Measurements from ENCODE around the gene RASGEF1B.

RASGEF1B gene

GRCh38 chr4:81392164-81392563 is 79.5 kb downstream of the RASGEF1B start:
- DNase-seq: no peak

DNA sequence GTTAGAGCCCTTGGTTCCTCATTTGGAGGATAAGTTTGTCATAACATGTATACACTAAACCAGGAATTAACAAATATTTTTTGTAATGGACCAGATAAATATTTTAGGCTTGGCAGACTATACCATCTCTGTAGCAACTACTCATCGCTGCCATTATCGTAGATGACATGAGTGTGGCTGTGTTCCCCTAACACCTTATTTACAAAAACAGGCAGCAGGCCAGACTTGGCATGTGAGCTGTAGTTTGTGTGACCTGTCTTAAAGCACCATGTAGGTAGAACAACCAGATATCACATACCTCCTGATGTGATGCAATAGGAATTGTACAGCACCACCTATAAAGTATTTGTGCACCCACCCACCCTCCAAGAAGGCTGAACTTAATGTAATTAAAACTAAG is 82.0 kb downstream of the RASGEF1B start:
- no peak for DNase-seq

GRCh38 chr4:81380437-81380836 is 91.3 kb downstream of the RASGEF1B start:
- no peak for DNase-seq

GRCh38 chr4:81378386-81378785 is 93.3 kb downstream of the RASGEF1B start:
- no peak for DNase-seq

- no peak for DNase-seq
Measured at GRCh38 chr4:81377191-81377590, 94.5 kb downstream of the RASGEF1B start.

DNA sequence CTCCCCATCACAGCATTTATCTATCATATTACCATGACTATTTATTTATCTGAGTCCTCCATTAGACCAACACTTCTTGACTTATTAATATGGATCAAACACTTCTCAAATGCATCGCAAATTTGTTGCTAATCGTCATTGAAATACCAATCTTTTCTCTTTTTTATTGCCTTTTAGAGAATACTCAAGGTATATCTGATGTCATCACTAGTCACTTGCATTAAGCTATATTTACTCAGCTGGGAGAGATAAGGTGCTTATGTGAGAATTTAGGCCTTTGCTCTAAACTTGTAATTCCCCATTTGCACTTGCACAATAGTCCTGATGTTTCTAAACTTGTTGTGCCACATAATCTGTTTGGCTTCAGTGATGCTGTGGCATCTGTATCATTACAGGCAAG is 95.0 kb downstream of the RASGEF1B start:
- no peak for DNase-seq
